ENCODE measurements around the gene MAMSTR. TPM values are rescaled to one million over a fixed set of nuclear protein-coding genes. Genes with fewer than 3 reads are reported as not detected.

MAMSTR gene
- total and polyA plus RNA-seq, 9 of the 15 experiments (the other 6 are each of a cell fraction or from before 2014, with no cell fraction given) = 0.08 to 1.00 (median 0.40) TPM; not detected in 1

GRCh38 chr19:48734625-48735024, 15.1 kb upstream of the MAMSTR start (continued):
- TF ChIP-seq CTCFL (IDR thresholded peaks at IDR 0.05; ENCODE audit: borderline replicate concordance, insufficient read depth, low read depth, low read length, poor library complexity, severe bottlenecking) (no peak), ZBTB8A (IDR thresholded peaks at IDR 0.05; ENCODE audit: partially characterized antibody) (no peak), CHD7 (IDR thresholded peaks at IDR 0.05; ENCODE audit: low read depth, low read length) (no peak), ATF3 (IDR thresholded peaks at IDR 0.05) (no peak), ATF3 (CRISPR knock-in tag; conservative IDR thresholded peaks at IDR 0.05) (no peak), NCOA2 (IDR thresholded peaks at IDR 0.05; ENCODE audit: partially characterized antibody in 2 of 2) (no peak), ZNF121 (CRISPR knock-in tag; conservative IDR thresholded peaks at IDR 0.05) (peak; percentile 84), PATZ1 (CRISPR knock-in tag; IDR thresholded peaks at IDR 0.05; ENCODE audit: borderline replicate concordance) (no peak), ZNF699 (CRISPR knock-in tag; IDR thresholded peaks at IDR 0.05; ENCODE audit: insufficient replicate concordance) (no peak)

All from K562 (cell line).